GM11168 (cell line): ENCODE measurements around the gene ANLN.

Experiments
- in situ Hi-C: fragments of 300-500 bp; cut with MboI; formaldehyde crosslinking; loops from one replicate; pipeline ENCODE4 v1.12.0; 2022; ENCODE audit warnings: low sequenced_read_pairs; ENCODE audit not compliant: unreplicated experiment

ANLN gene

GRCh38 chr7:36406156-36406555 is 16.5 kb downstream of the ANLN start:
- in situ Hi-C loops, result no loop called here

- in situ Hi-C loops, result no loop called here
Observed at GRCh38 chr7:36407636-36408550, 18.2 kb downstream of the ANLN start.

- in situ Hi-C loops, result no loop called here
Observed at GRCh38 chr7:36408589-36408988, 18.9 kb downstream of the ANLN start.

- in situ Hi-C loops, result no loop called here
Observed at GRCh38 chr7:36409180-36409579, 19.5 kb downstream of the ANLN start.

- in situ Hi-C loops, result no loop called here
Observed at GRCh38 chr7:36415144-36415543, 25.5 kb downstream of the ANLN start.

- in situ Hi-C loops, result no loop called here
Observed at GRCh38 chr7:36416251-36416650, 26.6 kb downstream of the ANLN start.

- in situ Hi-C loops, result no loop called here
Observed at GRCh38 chr7:36420307-36420706, 30.6 kb downstream of the ANLN start.

GRCh38 chr7:36422072-36422471 is 32.4 kb downstream of the ANLN start:
- in situ Hi-C loops, result no loop called here

GRCh38 chr7:36423633-36424032 is 34.0 kb downstream of the ANLN start:
- in situ Hi-C loops, result no loop called here

- in situ Hi-C loops, result no loop called here
Observed at GRCh38 chr7:36430186-36430585, 40.5 kb downstream of the ANLN start.

- in situ Hi-C loops, result no loop called here
Observed at GRCh38 chr7:36430881-36431280, 41.2 kb downstream of the ANLN start.

GRCh38 chr7:36438211-36438610 is 48.5 kb downstream of the ANLN start:
- in situ Hi-C loops, result no loop called here

- in situ Hi-C loops, result no loop called here
Observed at GRCh38 chr7:36439624-36440023, 50.0 kb downstream of the ANLN start.

GRCh38 chr7:36440880-36441279 is 51.2 kb downstream of the ANLN start:
- in situ Hi-C loops, result no loop called here

GRCh38 chr7:36441344-36442022 is 51.8 kb downstream of the ANLN start:
- in situ Hi-C loops, result no loop called here

GRCh38 chr7:36448781-36449379 is 59.2 kb downstream of the ANLN start:
- in situ Hi-C loops, result no loop called here

- in situ Hi-C loops, result no loop called here
Observed at GRCh38 chr7:36449685-36450084, 60.0 kb downstream of the ANLN start.

- in situ Hi-C loops, result no loop called here
Observed at GRCh38 chr7:36453769-36454168, 64.1 kb downstream of the ANLN start.

GRCh38 chr7:36455646-36456045 is 66.0 kb downstream of the ANLN start:
- in situ Hi-C loops, result no loop called here

- in situ Hi-C loops, result no loop called here
Observed at GRCh38 chr7:36456138-36456537, 66.5 kb downstream of the ANLN start.

GRCh38 chr7:36456548-36456947 is 66.9 kb downstream of the ANLN start:
- in situ Hi-C loops, result no loop called here
